GM21390 (cell line): ENCODE data around the gene NEDD4L.
"Not testable (repeated sequence)": the region's sequence is repeated elsewhere in the genome, so short reads cannot be mapped to it uniquely, and the experiment has no call there.

Source experiments
- ATAC-seq: cut with Tn5 transposase; IDR thresholded peaks from one replicate; pipeline ENCODE4 v1.9.1; 2021; ENCODE audit not compliant: unreplicated experiment

Gene NEDD4L

DNA sequence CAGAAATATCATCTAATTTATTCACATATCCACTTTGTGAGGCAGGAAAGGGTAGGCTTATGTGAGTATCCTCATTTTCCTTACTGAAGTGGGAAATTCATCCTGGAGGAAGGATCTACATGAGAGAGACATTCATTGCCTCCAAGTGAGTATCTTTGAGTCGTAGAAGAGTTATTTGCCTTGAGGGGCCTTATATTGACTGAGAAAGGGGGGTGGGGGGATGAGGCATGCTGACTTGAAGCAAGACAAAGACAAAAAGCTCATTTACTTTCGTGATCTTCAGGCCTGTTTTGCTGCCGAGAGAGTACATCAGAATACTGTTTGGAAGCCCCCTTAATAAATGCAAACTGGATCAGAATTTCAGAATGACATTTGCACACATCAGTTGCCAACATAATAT is 17.6 kb upstream of the NEDD4L start:
- no peak for ATAC-seq

DNA sequence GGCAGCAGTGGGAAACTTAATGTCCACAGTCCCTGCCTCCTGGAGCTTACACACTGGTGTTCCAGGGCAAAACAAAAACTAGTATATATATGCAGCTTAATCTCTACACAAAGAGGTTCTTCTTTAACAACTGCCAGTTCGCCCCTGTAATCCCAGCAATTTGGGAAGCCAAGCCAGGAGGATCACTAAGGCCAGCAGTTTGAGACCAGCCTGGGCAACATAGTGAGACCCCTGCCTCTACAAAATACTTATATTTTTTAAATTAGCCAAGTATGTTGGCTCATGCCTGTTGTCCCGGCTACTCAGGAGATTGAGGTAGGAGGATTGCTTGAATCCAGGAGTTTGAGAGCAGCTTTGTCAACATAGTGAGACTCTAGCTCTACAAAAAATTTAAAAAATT is 17.2 kb upstream of the NEDD4L start:
- no peak for ATAC-seq

DNA sequence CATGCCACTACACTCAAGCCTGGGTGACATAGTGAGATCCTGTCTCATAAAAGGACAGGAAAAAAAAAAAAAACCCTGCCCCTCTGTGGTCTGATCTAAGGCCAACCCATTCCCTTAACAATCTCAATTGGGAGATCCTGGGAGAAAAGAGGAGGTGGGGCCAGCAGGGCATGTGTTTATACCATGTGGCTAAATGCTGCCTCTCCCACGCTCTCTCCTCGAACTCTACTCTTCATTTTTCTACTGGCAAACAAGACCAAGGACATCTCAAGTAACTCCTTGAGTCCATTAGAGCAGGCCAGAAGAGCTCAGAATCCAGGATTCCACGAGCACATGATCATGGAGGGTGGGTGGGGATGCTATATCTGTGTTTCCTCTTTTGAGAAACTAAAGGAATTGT is 16.7 kb upstream of the NEDD4L start:
- no peak for ATAC-seq

DNA sequence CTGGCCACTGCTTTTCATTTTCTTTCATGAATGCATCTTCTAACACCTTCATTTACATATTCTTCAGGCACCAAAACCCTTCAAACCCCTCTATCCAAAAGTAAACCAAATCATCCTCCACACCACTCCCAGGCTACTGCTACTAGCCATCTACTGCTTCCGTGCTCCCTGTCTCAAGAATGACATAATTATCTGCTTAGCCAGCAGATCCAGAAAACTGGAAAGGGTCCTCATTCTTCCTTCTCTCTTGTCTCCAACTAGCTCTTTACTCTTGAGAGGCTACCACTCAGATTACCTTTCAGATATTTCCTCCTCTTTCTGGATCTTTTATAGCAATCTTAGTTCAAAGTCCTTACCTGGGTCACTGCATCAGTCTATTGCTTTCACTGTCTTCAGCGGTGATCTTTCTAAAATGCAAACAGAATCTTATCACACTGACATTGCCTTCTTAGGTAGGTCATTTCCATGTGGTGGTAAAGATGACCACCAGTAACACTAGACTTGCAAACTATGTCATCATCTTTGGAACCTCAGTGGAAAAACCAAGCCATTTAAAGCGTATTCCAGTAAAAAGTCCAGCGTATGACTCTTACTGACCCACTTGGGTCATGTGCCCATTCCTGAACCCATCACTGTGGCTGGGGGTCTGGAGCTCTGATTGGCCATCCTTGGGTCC is 15.8 kb upstream of the NEDD4L start:
- ATAC-seq, result no peak

DNA sequence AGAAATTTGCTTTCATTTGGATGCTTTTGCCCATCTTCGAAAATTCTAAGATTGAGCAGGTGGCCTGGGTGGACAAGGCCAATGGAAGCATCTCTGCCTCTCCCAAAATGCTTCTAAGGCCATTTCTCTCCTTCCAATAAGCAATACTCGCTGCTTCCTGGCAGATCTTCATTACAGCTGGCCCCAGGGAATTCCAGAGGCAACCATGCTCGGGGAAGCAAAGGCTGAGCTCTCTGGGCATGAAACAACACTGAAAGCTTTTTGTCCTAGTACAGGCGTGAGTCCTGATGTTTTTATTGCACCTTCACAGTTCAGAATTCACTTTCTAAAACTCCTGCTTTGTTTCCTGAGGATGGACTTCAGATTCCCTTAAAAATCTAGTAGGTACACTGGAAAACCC is 11.8 kb upstream of the NEDD4L start:
- no peak for ATAC-seq

DNA sequence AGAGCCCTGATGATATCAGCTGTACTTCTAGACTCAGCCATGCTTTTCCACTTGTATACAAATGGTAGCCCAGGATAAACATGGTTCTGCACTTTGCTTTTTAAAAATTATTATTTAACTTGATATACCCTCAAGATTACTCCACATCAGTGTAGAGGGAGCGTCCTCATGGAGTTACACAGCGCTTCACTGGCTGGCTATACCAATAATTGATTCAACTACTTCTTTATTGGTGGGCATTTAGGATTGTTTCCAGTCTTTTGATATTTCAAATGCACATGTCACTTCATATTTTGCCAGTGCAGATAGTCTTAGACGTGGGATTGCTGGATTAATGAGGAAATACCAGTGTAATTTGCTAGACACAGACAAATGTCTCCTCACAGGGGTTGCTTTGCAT is 10.8 kb upstream of the NEDD4L start:
- no peak for ATAC-seq

DNA sequence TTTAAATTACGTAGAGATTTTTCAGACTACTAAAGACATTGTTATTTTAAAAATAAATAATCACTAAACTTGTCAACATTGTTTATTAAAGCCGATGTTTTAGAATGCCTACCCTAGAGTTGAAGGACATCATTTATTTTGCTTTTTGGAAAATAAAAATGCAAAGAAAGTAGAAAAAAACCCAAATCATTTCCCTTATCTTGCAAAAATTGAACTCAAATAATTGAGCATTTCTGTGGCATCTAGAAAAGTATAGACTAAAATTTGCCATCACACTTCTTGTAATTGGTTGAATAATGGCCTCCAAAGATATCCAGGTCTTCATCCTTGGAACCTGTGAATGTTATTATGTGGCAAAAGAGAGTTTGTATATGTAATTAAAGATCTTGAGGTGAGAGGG is 9.7 kb upstream of the NEDD4L start:
- no peak for ATAC-seq

DNA sequence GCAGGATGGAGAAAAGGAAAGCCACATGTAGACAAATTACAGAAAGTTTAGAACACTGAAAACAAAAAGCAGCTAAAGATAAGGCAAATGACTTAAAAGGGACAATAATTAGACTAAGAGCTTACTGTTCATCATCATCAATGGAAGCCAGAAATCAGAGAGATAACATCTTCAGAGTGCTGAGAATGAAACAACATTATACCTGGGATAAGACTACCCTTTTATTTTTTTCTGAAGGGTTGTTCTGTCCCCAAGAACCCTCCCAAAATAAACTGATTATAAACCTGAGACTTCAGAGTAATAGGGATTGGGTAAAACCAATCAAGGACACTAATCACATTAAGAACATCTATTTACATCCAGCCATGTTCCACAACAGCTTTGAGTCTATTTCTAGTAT is 6.9 kb upstream of the NEDD4L start:
- ATAC-seq, result no peak

DNA sequence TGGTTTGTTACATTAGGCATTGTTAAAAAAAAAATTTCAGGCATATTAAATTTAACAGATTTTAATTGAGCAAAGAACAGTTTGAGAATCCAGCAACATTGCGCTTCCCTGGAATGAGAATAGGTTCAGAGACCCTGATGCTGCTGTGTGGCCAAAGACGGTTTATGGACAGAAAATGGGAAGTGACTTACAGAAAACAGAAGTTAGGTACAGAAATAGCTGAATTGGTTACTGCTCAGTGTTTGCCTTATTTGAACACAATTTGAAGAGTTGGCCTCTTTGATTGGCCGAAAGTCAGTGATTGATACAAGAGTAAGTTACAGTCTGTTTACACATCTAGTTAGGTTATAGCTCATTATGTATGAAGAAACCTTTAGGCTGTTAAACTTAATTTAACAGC is 6.0 kb upstream of the NEDD4L start:
- ATAC-seq, result no peak

DNA sequence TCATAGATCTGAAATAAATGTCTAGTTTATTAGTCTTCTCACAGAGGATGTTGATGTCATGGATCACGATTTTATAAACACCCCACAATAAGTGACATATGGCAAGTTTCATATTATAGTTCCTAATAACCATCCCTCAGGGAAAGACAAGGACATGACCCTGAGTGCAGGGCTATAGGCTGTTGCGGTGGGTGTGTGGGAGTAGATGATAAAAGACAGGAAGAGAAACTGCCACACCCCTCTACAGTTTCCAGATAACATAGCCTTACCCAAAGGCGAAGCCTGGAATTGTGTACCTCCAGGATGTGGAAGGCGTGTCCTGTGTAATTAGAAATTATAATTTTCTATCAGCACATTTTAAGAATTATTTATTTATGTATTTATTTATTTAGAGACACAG is 2.4 kb upstream of the NEDD4L start:
- no peak for ATAC-seq

DNA sequence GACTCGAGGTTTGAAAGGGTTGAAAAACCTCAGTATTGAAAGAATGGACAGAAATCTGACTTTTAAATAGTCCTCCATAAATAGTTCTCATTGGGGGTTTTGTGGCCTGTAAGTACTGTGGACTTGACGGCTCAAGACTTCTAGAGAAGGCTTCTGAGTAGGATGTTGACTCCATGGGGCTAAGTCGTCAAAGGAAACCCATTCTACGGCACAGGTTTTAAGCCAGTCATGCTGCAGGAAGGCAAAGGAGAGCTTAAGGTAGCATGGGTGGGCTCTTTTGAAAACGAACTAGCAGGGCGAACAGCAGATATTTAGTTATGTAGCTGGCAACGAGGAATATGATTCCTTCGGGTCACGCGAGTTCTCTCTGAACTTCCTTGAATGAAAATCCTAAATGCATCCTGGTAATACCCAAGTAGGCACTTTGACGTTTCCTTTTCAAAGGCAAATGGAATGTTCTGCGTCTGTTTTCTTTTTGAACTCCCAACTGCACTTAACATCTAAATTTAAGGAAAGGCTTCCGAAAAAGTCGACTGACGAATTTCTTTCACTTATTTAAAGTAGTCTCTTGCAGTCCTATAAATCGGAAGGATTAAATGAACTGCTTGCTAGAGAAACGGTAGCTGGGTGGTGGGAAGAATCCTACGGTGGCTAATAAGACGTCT is 1.1 kb upstream of the NEDD4L start:
- ATAC-seq, result no peak

DNA sequence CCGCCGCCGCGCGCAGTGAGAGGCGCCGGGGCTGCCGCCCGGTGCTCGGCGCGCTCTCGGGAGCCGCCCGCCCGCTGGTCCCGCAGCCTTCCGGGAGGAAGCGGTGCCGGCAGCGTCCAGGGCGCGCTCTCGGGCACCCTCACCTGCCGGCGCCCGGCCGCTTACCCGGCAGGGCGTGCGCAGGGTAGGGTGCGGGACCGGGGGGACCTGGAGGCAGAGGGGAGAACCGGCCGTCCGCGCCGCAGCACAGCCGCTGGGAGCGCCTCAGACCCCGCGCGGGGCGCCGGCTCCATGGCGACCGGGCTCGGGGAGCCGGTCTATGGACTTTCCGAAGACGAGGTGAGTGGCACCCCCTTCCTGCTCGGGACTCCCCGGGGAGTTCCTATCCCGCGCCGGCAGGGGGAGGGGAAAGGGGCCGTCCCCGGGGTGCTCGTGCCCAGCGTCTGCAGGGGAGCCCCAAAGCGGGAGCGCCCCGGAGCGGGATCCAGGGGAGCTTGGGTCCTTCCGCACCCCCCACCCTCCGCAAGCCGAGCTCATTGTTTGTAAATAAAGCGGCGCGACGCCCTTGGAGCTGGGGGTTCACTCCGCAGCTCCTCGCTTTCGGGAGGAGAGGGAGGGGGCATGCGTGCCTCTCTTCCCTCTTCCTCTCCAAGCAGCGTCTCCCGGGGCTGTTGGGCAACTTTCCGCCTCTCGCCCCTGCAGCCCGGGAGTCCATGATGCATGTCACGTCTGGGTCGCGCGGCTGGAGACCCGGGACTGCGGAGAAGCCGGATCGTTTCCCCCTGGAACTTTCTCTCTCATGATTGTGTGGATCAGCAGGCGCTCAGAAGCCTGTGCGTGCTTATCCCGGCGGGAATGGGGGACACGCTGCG is 580 bp downstream of the NEDD4L start:
- ATAC-seq, result peak; percentile 43

DNA sequence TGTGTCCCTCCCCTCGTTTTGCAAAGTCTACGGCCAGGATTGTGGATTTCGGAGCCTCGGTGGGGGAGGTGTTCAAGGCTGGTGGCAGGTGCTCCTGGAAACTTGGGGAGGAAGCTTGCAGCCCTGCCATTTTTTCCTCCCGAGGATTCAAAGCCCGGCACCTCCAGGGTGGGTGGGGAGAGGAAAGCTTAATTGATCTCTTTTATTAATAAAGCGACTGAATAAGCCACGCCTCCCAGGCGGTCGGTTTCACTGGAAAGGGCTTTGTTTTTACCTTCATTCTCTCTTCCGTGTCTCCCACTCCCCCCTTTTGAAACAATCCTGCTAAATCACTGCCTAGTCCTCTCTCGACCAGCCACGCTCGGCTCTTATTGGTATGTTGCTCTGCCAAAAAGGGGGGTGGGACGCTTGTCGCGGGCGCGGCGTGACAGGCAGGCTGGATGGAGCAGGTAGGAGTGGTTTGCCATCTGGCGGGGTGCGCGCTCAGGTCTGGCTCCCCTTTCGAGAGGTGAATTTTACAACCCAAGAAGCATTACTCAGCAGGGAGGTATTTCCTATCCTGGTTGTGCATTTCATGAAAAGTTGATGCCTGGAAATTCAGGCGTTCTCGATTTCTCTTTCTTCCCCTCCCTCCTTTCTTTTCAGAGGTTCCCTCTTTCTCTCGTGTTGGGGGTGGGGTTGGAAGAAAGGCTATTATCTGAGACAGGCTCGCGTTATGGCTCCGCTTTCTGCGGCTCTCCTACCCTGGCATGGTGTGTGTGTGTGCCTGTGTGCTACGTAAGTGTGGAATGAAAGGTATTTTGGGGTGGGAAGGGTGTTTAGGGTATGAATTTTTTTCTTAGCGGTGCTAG is 1.4 kb downstream of the NEDD4L start:
- ATAC-seq, result no peak

DNA sequence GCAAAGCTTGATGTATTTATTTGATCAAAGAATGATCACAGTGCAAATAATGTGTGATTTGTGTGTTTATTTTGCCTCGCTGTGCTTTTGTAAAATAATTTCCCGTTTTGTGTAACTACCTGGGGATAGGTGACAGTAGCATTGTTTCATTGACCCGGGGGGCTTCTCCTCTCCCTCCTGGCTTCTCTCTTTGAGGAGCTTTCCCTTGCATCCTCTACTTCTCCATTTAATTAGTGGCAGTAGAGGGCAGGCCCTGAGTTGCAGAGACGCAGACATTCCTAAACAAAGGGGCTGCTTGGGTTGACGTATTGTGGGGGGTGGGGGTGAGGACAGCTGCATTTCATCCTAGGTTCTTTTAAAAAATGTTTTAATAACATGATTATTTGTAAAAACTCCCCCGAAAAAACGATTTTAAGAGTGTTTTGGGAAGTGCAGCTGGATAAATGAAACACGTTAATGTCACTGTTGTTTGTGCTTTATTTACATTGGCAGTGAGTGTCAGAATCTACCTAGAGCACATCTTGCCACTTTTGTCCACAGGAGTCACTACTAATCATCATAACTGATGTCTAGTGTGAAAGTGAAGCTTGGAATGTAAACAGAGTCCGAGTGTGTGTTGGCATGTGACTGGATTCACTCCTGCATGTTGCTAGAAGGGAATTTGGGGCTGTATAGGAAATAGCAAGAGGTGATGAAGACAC is 2.2 kb downstream of the NEDD4L start:
- no peak for ATAC-seq

DNA sequence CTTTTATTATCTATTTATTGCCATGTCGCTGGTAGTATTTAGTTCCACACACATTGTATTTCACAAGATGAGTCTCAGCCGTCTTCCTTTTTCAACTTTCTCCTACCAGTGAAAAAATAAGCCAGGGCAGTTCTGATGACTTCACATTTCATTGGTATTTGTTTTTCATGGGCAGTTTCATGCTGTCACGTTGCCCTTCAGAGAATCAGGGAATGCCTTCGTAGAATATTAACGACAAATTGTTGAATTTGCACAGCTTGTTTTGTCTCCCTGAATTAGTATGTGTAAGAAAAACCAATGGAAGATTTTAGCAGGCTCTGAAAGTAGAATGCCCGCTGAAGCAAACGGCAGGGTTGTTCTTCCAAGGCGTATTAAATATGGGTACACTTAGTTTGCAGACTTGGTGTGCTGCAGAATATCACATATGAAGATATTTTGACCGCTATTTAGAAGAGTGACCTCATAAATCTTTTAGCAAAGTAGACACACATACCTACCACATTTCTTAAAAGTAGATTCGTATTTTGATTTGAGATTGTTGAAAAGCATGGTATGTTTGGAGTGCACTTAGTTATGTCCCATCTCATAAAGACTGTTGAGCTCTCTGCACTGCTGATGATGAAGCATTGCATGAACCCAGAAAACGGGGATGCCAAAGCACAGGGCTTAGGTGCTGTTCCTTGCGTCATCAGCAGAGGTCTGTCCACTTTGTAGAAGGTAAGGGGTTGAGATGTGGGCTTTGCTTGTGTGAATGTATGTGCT is 2.9 kb downstream of the NEDD4L start:
- ATAC-seq, result no peak

DNA sequence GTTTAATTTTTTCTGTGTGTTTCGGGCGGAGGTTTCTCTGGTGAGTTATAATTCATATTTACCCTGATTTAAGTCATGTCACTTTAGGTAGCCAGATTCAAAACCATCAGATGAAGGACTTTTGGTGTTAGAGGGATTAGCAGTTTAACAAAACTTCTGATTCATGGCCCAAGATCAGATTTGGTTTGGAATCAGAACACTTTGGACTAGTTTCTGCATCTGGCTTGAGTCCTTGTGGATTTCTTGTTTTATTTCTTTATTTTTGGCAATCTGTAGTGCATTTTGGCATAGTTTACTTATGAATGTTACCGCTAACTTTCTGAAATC is 3.5 kb downstream of the NEDD4L start:
- no peak for ATAC-seq

DNA sequence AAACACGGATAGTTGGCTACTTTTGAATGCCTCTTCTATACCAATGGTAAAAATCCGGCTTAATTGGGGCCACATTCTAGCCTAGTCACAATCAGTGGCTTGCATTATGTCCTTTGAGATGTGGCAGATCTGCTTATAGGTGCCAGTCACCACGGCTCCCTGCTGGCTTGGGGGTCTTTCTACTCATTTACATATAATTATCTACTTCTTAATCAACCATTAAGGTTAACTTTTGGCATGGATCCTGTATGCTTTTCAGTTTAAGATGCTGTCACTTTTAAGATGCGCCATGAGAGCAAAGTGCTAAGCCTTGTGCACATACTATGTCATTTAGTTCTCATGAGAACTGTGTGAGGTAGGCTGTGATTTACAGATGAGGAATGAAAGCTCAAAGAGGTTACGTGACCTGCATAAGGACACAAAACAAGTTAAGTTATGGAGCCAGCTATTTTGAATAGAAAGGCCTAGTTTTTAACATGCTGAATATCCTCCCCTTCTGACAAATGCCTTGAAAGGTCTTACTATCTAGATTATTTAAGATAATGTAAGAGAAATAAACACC is 4.1 kb downstream of the NEDD4L start:
- ATAC-seq, result no peak

DNA sequence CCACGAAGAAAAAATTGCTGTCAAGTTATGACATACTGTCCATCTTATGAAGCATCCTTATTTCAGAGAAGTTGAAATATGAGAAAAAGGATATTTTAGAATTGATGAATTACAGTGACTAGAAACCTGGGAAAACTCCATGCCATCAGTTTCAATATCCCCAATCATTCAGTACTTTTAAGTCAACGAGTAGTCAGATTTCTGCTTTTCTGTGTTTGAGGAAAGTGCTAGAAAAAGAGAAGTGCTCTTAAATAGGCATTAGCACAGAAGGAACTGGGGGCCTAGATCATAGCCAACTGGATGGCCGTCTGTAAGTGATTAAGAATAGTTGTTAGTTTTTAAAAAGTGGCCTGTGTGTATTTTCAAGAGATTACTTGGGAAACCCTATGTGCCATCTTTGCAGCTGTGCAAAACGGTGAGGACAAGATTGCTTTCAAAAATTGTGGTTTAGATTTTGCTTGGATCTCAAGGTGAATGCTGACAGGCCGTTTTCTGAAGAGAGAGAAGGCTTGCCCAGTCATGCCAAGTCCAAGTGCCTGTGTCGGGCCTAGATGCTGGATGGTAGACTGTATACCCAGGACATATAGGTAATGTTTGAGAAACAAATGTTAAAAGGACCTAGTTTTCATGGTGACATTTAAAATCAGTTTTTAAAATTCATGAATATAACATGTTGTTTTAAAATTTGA is 5.1 kb downstream of the NEDD4L start:
- ATAC-seq, result no peak

DNA sequence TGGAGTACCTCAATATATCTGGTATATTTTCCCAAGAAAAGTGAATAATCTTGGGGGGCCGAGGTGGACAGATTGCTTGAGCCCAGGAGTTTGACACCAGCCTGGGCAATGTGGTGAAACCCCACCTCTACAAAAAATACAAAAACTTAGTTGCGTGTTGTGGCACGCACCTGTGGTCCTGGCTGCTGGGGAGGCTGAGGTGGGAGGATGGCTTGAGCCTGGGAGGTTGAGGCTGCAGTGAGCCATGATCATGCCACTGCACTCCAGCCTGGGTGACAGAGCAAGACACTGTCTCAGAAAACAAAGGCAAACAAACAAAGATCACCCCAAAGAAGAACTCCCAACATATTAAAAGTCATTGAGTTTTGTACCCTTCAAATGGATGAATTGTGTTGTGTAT is 6.9 kb downstream of the NEDD4L start:
- ATAC-seq, result not testable (repeated sequence)
